Fibroblast of mammary gland (primary cell): ENCODE data around the gene NUDT6.

Experiments
- DNase-seq: peaks from one replicate; pipeline ENCODE4 v3.0.0-alpha.2; 2010; ENCODE audit warnings: low read depth
- H3K4me3 ChIP-seq: 2 replicates; pipeline ENCODE4 v1.5.1; 2011; ENCODE audit warnings: low read depth, mild to moderate bottlenecking, low read length, moderate library complexity; ENCODE audit not compliant: control insufficient read depth
- TF ChIP-seq, protein P1 (sequence below): conservative IDR thresholded peaks from 2 replicates; pipeline ENCODE4 v1.5.1; 2011; ENCODE audit warnings: low read depth, low read length, inconsistent platforms; ENCODE audit not compliant: control insufficient read depth, insufficient read depth

NUDT6 gene

GRCh38 chr4:122932763-122933162 is 10.4 kb upstream of the NUDT6 start:
- no peak for DNase-seq
- H3K4me3 ChIP-seq: no peak overlapping the region
- TF ChIP-seq, protein P1, sequence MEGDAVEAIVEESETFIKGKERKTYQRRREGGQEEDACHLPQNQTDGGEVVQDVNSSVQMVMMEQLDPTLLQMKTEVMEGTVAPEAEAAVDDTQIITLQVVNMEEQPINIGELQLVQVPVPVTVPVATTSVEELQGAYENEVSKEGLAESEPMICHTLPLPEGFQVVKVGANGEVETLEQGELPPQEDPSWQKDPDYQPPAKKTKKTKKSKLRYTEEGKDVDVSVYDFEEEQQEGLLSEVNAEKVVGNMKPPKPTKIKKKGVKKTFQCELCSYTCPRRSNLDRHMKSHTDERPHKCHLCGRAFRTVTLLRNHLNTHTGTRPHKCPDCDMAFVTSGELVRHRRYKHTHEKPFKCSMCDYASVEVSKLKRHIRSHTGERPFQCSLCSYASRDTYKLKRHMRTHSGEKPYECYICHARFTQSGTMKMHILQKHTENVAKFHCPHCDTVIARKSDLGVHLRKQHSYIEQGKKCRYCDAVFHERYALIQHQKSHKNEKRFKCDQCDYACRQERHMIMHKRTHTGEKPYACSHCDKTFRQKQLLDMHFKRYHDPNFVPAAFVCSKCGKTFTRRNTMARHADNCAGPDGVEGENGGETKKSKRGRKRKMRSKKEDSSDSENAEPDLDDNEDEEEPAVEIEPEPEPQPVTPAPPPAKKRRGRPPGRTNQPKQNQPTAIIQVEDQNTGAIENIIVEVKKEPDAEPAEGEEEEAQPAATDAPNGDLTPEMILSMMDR: no peak

DNA sequence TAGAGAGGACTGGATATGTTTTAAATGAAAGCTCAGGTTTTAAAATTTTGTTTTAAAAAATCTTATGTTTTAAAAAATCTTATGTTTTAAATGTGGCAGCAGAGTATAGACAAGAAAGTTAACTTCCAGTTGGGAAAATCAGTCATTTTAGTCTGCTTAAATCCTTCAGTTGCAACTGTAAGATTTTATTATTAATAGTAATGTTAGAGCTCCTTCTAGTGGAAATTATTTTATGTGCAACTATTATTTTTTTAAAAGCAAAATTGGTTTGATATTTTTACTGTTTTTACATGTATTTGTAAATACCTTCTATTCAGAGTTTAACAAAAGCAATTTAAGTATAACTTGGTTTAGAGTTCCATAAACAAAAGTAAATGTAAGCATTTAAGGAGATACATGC is 8.5 kb upstream of the NUDT6 start:
- H3K4me3 ChIP-seq: no peak overlapping the region

GRCh38 chr4:122928930-122929329 is 6.5 kb upstream of the NUDT6 start:
- DNase-seq: no peak
- no peak overlapping the region for H3K4me3 ChIP-seq
- TF ChIP-seq, protein P1: no peak

More for the DNA sequence above, 8.5 kb upstream of the NUDT6 start:
- peak; percentile 34 for DNase-seq
- TF ChIP-seq, protein P1: peak; percentile 47

- DNase-seq: peak; percentile 84
- TF ChIP-seq, protein P1: no peak
- H3K4me3 ChIP-seq: peak overlapping the region; percentile 96
These were observed 597 bp upstream of the NUDT6 start for GRCh38 chr4:122922877-122923511.

GRCh38 chr4:122921300-122921699 is 1.1 kb downstream of the NUDT6 start:
- no peak for DNase-seq
- H3K4me3 ChIP-seq: peak overlapping the region; percentile 96
- TF ChIP-seq, protein P1: no peak

GRCh38 chr4:122920473-122920872 is 1.9 kb downstream of the NUDT6 start:
- DNase-seq: no peak
- no peak overlapping the region for H3K4me3 ChIP-seq
- TF ChIP-seq, protein P1: no peak
